ENCODE data around the gene SYNGR4. TPM values are rescaled to one million over a fixed set of nuclear protein-coding genes. Genes with fewer than 3 reads are reported as not detected.
"Not testable (repeated sequence)": the region's sequence is repeated elsewhere in the genome, so short reads cannot be mapped to it uniquely, and the experiment has no call there.

Gene SYNGR4
- not detected in 2 replicates for total RNA-seq
- not detected in 2 replicates for polyA plus RNA-seq
- polyA plus RNA-seq (2012) = not detected in 2 replicates
- polyA minus RNA-seq (ENCODE audit: low replicate concordance) = not detected in 2 replicates

GRCh38 chr19:48363810-48364597, at the start of gene SYNGR4, which contains the start of gene TMEM143:
TSS of gene SYNGR4 (plus strand) at chr19:48364367. CDS start at chr19:48365843, 1,476 bp downstream.
TSS of gene TMEM143 (minus strand) at chr19:48363940. CDS start at chr19:48363920, 20 bp downstream.
- H3K27me3 ChIP-seq (ENCODE audit: control insufficient read depth, insufficient read depth, low read length) = no peaks in the 10 kb centered on the region
- no peaks in the 10 kb centered on the region for H4K20me1 ChIP-seq (ENCODE audit: control insufficient read depth, extremely low read depth, insufficient read depth, low read length)
- peaks cover 6% of the 10 kb centered on the region for H3K4me1 ChIP-seq (ENCODE audit: control insufficient read depth, extremely low read depth, insufficient read depth, low read length)
- H3K27ac ChIP-seq (ENCODE audit: insufficient read depth, low read length) = peak within 1 kb of the TSS; percentile 82
- no peaks in the 10 kb centered on the region for H3K79me2 ChIP-seq (ENCODE audit: control insufficient read depth, insufficient read depth, low read length)
- H2AFZ ChIP-seq (ENCODE audit: low read length) = peak within 1 kb of the TSS; percentile 50
- H3K4me2 ChIP-seq (ENCODE audit: extremely low read depth, insufficient read depth, low read length) = peak within 1 kb of the TSS; percentile 100
- peak; percentile 99 for DNase-seq (ENCODE audit: low read depth in 2 of 2)
- peak within 1 kb of the TSS; percentile 79 to 94 (median 82) for H3K4me3 ChIP-seq (replicated peaks in 1 of 4; ENCODE audit: control extremely low read depth in 1 of 4, insufficient read depth in 1 of 4, low read depth in 3 of 4, low read length in 4 of 4)
- H3K36me3 ChIP-seq (ENCODE audit: control insufficient read depth, insufficient read depth, low read length) = no peaks in the 10 kb centered on the region
- H3K9ac ChIP-seq (ENCODE audit: insufficient read depth, low read length) = peak within 1 kb of the TSS; percentile 62
- no peaks in the 10 kb centered on the region for H3K9me3 ChIP-seq (ENCODE audit: control insufficient read depth, insufficient read depth, low read depth, low read length)
- TF ChIP-seq CTCF (conservative IDR thresholded peaks at IDR 0.05 in 1 of 2, IDR thresholded peaks at IDR 0.05 in 1 of 2; ENCODE audit: low read depth in 1 of 2, low read length in 2 of 2) (no peak), EZH2 (IDR thresholded peaks at IDR 0.05; ENCODE audit: low read length, missing control alignments) (no peak)

- Histone ChIP-seq H3K27me3 (ENCODE audit: control insufficient read depth, insufficient read depth, low read length) (no peaks in the 10 kb centered on the region), H3K9me3 (ENCODE audit: control insufficient read depth, insufficient read depth, low read depth, low read length) (no peaks in the 10 kb centered on the region)
- TF ChIP-seq CTCF (conservative IDR thresholded peaks at IDR 0.05 in 1 of 2, IDR thresholded peaks at IDR 0.05 in 1 of 2; ENCODE audit: low read depth in 1 of 2, low read length in 2 of 2) = no peak
- no peak for TF ChIP-seq EZH2 (IDR thresholded peaks at IDR 0.05; ENCODE audit: low read length, missing control alignments)
These were observed 48.5 kb upstream of the SYNGR4 start for GRCh38 chr19:48315712-48316111.

GRCh38 chr19:48317708-48317960, 46.5 kb upstream of the SYNGR4 start:
- not testable (repeated sequence) for H3K27ac ChIP-seq (ENCODE audit: insufficient read depth, low read length); DNase-seq (ENCODE audit: low read depth in 2 of 2); H3K79me2 ChIP-seq (ENCODE audit: control insufficient read depth, insufficient read depth, low read length); H4K20me1 ChIP-seq (ENCODE audit: control insufficient read depth, extremely low read depth, insufficient read depth, low read length); H3K4me3 ChIP-seq (replicated peaks in 1 of 4; ENCODE audit: control extremely low read depth in 1 of 4, insufficient read depth in 1 of 4, low read depth in 3 of 4, low read length in 4 of 4); H3K9ac ChIP-seq (ENCODE audit: insufficient read depth, low read length); H3K27me3 ChIP-seq (ENCODE audit: control insufficient read depth, insufficient read depth, low read length); H3K9me3 ChIP-seq (ENCODE audit: control insufficient read depth, insufficient read depth, low read depth, low read length); H2AFZ ChIP-seq (ENCODE audit: low read length); H3K36me3 ChIP-seq (ENCODE audit: control insufficient read depth, insufficient read depth, low read length); H3K4me2 ChIP-seq (ENCODE audit: extremely low read depth, insufficient read depth, low read length)
- peaks cover 12% of the 10 kb centered on the region for H3K4me1 ChIP-seq (ENCODE audit: control insufficient read depth, extremely low read depth, insufficient read depth, low read length)

More at GRCh38 chr19:48315712-48316111, 48.5 kb upstream of the SYNGR4 start:
- no peaks in the 10 kb centered on the region for H4K20me1 ChIP-seq (ENCODE audit: control insufficient read depth, extremely low read depth, insufficient read depth, low read length)
- no peak overlapping the region for H2AFZ ChIP-seq (ENCODE audit: low read length)
- H3K79me2 ChIP-seq (ENCODE audit: control insufficient read depth, insufficient read depth, low read length) = no peaks in the 10 kb centered on the region
- DNase-seq (ENCODE audit: low read depth in 2 of 2) = no peak
- H3K4me1 ChIP-seq (ENCODE audit: control insufficient read depth, extremely low read depth, insufficient read depth, low read length) = peaks cover 3% of the 10 kb centered on the region
- no peak overlapping the region for H3K4me2 ChIP-seq (ENCODE audit: extremely low read depth, insufficient read depth, low read length)
- H3K36me3 ChIP-seq (ENCODE audit: control insufficient read depth, insufficient read depth, low read length) = no peaks in the 10 kb centered on the region
- no peak overlapping the region for H3K4me3 ChIP-seq (replicated peaks in 1 of 4; ENCODE audit: control extremely low read depth in 1 of 4, insufficient read depth in 1 of 4, low read depth in 3 of 4, low read length in 4 of 4)
- no peak overlapping the region for H3K27ac ChIP-seq (ENCODE audit: insufficient read depth, low read length)
- no peak overlapping the region for H3K9ac ChIP-seq (ENCODE audit: insufficient read depth, low read length)
